ENCODE data around the gene SLC6A16.
"Not testable (repeated sequence)": the region's sequence is repeated elsewhere in the genome, so short reads cannot be mapped to it uniquely, and the experiment has no call there.

Gene SLC6A16

DNA sequence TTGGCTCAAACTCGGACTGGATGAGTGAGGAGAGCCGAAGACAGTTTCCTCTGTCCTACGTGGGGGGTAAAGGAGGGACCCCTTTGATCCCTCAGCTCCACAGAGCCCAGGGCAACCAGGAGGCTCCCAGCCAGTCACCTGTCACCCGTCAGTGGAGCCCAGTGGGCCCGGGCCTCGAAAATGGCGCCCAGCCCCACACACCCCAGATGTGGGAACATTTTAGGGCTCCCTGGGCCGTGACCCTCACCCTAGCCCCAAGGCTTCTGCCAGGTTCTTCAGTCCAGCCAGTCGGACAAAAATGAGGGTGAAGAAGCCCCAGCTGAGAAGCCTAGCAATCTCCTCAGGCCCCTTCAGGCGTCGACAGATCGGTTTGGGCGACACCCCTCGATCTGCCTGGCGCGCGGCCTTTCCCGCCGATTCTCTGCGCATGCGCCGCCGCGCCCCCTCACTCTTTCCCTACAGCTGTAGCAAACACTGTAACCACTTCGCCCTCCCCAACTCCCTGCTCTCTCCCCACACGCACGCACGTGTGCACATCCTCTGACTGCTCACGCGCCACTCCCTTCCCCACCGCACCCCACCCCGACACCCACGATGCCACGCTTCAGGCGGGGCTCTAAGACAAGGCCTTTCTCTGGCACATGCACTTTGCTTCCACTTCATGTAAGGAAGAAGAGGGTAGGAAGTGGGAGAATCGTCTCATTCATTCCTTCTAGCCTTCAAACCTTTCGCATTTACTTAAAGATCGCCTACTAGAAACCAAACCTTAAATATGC, at the start of gene SLC6A16:
TSS of gene SLC6A16 (minus strand) at position 391 of the 776 bp plus-strand sequence. CDS start 13,844 bp downstream, outside the sequence.
- no peak for DNase-seq (ENCODE audit: low read depth in 2 of 3, low spot score in 1 of 3)

- not testable (repeated sequence) for DNase-seq (ENCODE audit: low read depth in 2 of 3, low spot score in 1 of 3)
Measured at GRCh38 chr19:49373174-49373573, 48.2 kb upstream of the SLC6A16 start.

DNA sequence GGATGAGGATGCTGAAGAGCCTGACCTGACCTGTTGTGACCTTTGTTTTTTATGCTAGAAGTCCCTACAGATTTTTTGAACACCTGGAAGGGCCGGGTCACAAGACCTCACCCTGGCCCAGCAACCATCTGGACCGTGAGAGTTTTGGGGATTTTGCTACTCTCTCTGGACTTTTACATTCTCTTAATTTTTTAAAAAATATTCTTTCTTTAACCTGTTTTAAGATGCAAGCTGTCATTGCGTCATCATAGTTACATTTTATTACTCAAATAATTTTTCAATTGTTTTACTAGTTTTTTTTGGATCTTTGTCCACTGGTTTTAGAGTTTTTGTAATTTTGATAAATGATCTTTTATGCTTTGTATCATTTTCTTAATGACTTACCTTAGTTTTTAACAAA, 46.2 kb upstream of the SLC6A16 start:
- no peak for DNase-seq (ENCODE audit: low read depth in 2 of 3, low spot score in 1 of 3)

DNA sequence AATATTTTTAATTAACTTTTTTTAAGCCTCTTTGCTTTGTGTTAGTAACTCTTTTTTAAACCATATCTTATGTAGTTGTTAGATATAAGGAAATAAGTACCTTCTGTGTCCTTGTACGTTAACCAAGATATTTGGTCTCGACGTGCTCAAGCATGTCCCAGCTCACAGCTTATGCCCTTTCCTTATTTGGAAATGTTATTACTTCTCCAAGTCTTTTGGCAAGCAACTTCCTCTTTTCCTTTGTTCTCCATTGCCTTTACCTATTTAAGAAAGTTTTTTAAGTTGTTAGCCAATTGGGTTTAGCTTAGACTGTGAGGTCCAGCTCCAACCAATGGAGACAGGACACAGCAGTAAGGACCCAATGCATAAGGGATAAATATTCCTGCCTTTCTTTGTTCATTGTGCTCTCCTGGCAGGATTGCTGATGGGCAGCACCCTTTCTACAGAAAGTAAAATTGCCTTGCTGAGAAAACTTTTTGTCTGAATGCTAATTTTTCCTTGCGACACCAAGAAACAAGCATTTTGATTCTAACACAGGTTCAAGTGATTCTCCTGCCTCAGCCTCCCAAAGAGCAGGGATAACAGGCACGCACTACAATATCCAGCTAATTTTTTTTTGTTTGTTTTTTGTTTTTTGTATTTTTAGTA, 43.8 kb upstream of the SLC6A16 start:
- no peak for DNase-seq (ENCODE audit: low read depth in 2 of 3, low spot score in 1 of 3)

DNA sequence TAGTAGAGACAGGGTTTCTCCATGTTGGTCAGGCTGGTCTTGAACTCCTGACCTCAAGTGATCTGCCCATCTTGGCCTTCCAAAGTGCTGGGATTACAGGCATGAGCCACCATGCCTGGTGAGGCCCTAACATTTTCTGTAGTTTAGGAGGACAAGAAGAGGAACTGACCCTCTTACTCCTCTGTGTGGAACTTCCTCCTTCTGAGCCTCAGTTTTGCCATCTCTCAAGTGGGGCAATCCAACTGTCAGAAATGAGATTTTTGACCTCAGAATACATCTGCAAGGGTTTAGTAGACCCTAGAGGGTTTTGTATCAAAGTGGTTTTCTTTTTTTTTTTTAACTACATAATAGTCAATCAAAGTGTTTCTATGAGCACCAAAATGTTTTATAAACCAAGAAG, 41.1 kb upstream of the SLC6A16 start:
- no peak for DNase-seq (ENCODE audit: low read depth in 2 of 3, low spot score in 1 of 3)

DNA sequence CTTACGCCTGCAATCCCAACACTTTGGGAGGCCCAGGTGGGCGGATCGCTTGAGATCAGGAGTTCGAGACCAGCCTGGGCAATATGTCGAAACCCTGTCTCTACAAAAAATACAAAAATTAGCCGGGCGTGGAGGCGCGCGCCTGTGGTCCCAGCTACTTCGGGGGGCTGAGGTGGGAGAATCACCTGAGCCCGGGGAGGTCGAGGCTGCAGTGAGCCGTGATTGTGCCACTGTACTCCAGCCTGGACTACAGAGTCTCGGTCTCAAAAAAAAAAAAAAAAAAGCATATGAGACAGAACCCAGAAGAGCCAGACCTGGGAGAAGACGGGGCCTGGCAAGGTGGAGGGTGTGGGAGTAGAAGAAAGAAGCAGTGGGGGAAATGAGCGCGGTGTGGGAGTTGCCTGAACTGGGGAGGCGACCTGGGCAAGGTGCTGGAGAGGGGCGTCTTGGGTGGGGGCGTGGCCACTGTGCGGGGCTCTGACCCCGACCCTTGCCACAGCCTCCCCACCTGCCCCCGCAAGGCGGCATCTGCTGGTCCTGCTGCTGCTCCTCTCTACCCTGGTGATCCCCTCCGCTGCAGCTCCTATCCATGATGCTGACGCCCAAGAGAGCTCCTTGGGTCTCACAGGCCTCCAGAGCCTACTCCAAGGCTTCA, 39.2 kb upstream of the SLC6A16 start:
- no peak for DNase-seq (ENCODE audit: low read depth in 2 of 3, low spot score in 1 of 3)

- peak; percentile 75 to 87 (median 85) for DNase-seq (ENCODE audit: low read depth in 2 of 3, low spot score in 1 of 3)
Measured at GRCh38 chr19:49363268-49364082, 38.5 kb upstream of the SLC6A16 start, which contains the start of gene DKKL1. TSS of gene DKKL1 (plus strand) at chr19:49363877. CDS start at chr19:49363999, 122 bp downstream.

DNA sequence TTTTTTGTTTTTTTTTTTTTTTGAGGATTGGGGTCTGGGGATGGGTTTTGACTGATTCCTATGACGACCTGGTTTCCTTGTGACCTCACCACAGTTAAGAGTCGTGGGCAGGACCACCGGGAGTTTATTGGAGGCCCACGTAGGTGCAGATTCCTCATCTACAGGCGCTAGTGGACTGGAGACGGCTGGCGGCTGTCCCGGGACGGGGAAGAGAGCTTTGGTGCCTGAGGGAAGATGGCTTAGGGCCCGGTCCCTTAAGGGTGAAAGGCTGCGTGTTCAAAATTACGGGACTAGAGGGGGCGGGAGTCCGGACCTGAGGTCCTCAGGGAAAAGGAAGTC, 37.9 kb upstream of the SLC6A16 start:
- no peak for DNase-seq (ENCODE audit: low read depth in 2 of 3, low spot score in 1 of 3)

DNA sequence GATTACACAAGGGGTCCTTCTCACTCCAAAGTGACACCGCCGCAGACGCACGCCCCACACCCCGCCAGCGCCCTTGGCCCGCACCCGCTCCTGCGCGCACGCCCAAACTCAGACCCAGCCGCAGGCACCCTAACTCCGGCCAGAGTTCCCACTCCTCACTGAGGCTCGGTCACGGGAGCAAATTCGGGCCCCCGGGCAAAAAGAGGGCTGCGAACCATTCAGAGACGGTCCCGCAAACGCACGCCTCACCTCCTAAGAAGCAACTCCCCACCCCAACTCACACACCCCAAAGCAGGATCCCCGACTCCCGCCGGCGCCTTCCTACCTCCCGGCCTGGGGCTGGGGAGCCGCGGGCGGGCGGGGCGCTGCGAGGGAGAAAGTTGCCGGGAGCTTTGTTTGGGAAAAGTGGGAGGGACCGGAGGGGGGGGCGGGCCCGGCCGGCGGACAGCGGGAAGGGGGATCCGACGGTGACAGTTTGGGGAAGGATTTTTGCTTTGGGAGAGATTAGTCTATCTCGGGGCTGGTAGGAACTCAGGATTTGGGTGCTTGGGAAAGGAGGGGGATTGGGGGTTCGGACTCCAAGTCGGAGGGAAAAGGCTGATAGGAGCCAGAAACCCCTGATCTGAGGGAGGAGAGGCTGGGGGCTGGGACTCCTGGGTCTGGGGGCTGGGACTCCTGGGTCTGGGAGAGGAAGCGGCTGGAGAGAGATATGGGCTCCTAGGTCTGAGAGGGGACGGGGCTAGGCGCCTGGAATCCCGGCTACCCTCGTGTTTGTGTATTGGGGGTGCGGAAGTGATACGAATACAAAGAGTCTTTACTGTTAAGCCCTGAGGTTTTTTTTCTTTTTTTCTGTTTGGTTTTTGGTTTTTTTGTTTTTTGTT, 37.3 kb upstream of the SLC6A16 start, which contains the start of gene TEAD2:
TSS of gene TEAD2 (minus strand) at position 369 of the 881 bp plus-strand sequence. CDS start 2,341 bp downstream, outside the sequence.
- DNase-seq (ENCODE audit: low read depth in 2 of 3, low spot score in 1 of 3): no peak

DNA sequence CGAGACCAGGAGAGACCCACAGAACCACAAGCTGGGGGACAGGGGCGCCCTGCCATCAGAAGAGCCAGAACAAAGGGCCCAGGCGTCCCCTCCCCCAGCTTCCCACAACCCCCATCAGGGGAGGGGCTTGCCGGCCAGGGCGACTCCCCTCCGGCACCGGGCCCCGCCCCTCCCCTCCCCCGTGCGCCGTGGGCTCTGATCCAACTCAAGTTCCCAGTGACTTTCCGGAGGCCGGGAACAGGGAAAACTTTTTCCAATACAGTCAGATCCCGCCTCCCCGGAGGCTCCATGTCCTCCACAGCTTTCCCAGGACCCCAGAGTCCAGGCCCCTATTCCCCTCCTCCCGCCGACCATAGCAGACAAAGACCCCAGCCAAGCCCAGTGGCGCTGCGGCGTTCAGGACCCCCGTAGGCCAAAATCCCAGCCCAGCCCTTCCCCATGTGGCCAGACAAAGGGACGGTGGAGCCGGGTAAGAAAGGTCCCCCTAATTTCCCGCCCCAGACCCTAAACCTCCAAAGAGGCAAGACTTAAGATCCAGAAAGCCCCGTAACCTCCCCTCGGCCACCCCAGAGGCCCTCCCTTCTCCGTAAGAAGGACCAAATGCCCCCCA, 36.6 kb upstream of the SLC6A16 start:
- DNase-seq (ENCODE audit: low read depth in 2 of 3, low spot score in 1 of 3): no peak

DNA sequence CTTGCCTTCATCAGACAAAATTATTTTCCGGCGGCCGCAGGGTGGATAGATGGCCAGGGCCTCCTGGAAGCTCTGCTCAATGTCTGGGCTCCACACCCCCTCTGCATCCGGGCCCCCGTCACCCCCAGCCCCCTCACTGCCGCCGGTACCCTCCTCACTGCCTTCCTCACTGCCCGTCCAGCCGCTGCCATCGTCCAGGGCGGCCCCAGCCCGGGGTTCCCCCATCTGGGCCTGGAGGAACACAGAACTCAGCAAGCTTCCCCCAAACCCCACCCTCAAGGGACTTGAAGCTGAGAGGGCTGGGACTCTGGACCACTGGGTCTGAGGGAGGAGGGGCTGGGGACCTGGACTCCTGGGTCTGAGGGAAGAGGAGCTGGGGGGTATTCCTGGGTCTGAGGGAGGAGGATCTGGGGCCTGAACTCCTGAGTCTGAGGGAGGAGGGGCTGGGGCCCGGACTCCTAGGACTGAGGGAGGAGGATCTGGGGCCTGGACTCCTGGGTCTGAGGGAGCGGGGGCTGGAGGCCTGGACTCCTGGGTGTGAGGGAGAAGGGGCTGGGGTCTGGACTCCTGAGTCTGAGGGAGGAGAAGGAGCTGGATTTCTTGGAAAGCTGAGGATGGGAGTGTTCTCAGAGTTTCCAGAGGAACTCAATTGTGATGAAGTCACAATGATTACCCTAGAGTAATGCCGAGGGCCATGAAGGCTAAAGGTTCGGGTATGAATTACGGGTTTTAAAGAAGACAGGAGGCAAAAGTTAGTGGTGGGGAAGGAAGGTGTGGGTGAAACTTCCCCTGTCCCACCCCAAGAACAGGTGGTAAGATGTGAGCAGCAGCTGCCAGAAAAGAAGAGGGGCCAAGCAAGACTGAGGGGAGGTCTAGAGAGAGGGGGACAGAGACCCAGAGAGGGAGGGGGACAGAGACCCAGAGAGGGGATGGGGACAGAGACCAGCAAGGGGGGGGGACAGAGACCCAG, 35.1 kb upstream of the SLC6A16 start:
- no peak for DNase-seq (ENCODE audit: low read depth in 2 of 3, low spot score in 1 of 3)

DNA sequence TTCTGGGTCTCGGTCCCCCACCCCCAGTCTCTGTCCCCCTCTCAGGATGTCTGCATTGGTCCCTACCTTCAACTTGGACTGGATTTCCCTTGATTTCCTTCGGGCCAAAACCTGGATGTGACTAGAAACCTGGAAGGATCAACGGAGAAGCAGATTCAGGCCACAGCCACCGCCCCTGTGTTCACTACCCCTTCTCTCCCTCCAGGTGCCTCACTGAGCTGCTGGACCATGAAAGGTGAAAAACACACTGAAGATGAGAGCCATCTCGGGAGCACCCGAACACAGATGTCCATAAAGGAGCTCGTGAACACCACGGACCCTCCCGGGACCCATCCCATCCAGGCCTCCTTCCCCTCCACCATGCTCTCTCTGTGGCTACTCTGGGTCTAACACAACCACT, 32.2 kb upstream of the SLC6A16 start:
- DNase-seq (ENCODE audit: low read depth in 2 of 3, low spot score in 1 of 3): no peak

DNA sequence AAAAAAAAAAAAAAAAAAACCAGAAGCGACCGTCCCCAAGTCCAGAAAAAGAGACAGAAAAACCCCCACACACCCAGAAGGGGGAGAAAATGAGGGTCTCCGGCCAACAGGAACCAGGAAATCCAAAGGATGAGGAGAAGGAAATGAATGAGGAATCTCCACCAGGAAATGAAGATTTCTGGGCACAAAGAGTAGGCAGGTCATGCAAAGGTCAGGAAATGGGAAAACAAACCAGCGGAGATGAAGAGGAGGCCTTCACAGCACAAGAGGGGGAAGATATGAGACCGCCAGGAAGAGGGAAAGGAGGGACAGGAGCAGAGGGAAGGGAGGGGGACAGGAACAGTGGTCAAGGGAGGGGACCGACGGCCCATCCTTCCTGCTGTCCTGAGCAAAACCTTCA, 31.4 kb upstream of the SLC6A16 start:
- no peak for DNase-seq (ENCODE audit: low read depth in 2 of 3, low spot score in 1 of 3)

GRCh38 chr19:49355909-49356353, 30.9 kb upstream of the SLC6A16 start:
- no peak for DNase-seq (ENCODE audit: low read depth in 2 of 3, low spot score in 1 of 3)

- no peak for DNase-seq (ENCODE audit: low read depth in 2 of 3, low spot score in 1 of 3)
Measured at GRCh38 chr19:49349567-49349966, 24.6 kb upstream of the SLC6A16 start.

DNA sequence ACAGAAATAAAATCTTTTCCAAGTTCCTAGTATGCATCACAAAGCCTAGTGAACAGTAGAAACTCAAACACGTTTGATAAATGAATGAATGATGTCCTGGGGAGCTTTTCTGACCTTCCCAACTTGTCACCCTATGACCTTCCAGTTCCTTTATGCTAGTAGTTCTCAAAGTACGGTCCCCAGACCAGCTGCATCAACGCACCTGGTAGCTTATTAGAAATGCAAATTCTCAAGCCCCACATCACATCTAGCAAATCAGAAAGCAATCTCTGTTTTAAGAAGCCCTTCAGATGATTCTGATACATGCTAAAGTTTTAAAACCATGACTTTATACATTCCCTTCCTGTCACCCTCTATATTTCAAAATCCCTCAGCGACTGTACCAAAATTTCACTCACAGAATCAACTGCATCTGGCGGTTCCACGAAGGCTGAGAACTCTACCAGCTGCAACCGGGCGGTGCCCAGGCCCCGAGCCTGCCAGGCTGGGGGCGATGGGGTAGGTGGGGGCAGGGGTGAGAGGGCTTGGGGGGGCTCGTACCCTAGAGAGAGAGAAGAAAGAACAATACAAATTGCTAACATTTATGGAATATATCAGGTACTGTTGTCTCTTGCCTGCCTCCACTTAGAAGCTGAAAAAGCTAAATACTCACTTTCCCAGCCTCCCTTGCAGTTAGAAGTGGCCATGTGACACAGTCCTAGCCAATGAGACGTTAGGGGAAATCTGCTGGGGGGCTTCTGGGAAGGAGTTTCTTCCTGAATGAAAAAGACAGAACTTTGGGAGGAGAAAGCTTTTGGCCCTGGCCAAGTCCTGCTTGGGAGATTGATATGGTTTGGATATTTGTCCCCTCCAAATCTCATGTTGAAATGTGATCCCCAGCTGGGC, 23.6 kb upstream of the SLC6A16 start:
- DNase-seq (ENCODE audit: low read depth in 2 of 3, low spot score in 1 of 3): no peak

DNA sequence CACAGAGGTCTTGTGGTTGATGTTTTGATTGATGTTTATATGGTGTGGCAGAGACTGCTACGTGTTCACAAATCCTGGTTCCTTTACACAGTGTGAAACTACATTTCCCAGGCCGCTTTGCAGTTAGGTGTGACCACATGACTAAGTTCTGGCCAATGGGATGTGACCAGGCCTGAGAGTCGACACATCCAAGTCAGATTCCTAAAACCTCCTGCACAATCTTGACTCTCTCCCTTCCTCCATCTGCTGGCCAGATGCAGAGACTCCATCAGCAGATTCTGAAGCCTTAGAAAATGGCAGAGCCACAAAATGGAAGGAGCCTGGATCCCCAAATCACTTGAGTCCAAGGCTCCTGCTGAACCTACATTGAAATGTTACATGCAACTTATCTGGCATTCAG, 22.8 kb upstream of the SLC6A16 start:
- no peak for DNase-seq (ENCODE audit: low read depth in 2 of 3, low spot score in 1 of 3)

- DNase-seq (ENCODE audit: low read depth in 2 of 3, low spot score in 1 of 3): no peak
Measured at GRCh38 chr19:49347191-49347590, 22.2 kb upstream of the SLC6A16 start.
